Neuronal stem cell (in vitro differentiated cells): Measurements from ENCODE around the gene PACS2.

ENCODE experiments used
- DNase-seq: peaks from one replicate; pipeline ENCODE4 v3.0.0-alpha.2; 2013; ENCODE audit warnings: low spot score
- H2AFZ ChIP-seq: one replicate; pipeline ENCODE4 v1.6.1; 2013; ENCODE audit warnings: mild to moderate bottlenecking, low read length, inconsistent platforms
- H2AK5ac ChIP-seq: 2 replicates; pipeline ENCODE4 v1.6.1; 2013; ENCODE audit warnings: low read depth, mild to moderate bottlenecking, inconsistent platforms, low read length, moderate library complexity, mixed read lengths
- H2BK120ac ChIP-seq: 2 replicates; pipeline ENCODE4 v1.6.1; 2013; ENCODE audit warnings: low read depth, mild to moderate bottlenecking, inconsistent platforms, low read length, moderate library complexity, mixed read lengths
- H2BK12ac ChIP-seq: one replicate; pipeline ENCODE4 v1.6.1; 2013; ENCODE audit warnings: low read length, inconsistent platforms
- H2BK15ac ChIP-seq: 2 replicates; pipeline ENCODE4 v1.6.1; 2013; ENCODE audit warnings: mild to moderate bottlenecking, low read length, inconsistent platforms, mixed read lengths
- H2BK5ac ChIP-seq: one replicate; pipeline ENCODE4 v1.6.1; 2013; ENCODE audit warnings: inconsistent platforms, mild to moderate bottlenecking, low read length, moderate library complexity
- H3K14ac ChIP-seq: one replicate; pipeline ENCODE4 v1.6.1; 2013; ENCODE audit warnings: low read length, inconsistent platforms
- H3K18ac ChIP-seq: 2 replicates; pipeline ENCODE4 v1.6.1; 2013; ENCODE audit warnings: low read length, inconsistent platforms
- H3K23ac ChIP-seq: 2 replicates; pipeline ENCODE4 v1.6.1; 2013; ENCODE audit warnings: low read depth, mild to moderate bottlenecking, mixed read lengths, low read length, inconsistent platforms; ENCODE audit not compliant: poor library complexity
- H3K27ac ChIP-seq: replicated peaks from 3 replicates; pipeline ENCODE4 v1.5.1; 2013; ENCODE audit warnings: low read length, inconsistent platforms
- H3K27me3 ChIP-seq, 3 experiments: 2 replicates each; pipeline ENCODE4 v1.6.1; 2013; ENCODE audit warnings: low read length in 3 of 3, mild to moderate bottlenecking in 2 of 3, inconsistent platforms in 1 of 3, low read depth in 1 of 3, mixed read lengths in 1 of 3, moderate library complexity in 1 of 3; ENCODE audit not compliant: control insufficient read depth in 3 of 3, insufficient read depth in 3 of 3
- H3K36me3 ChIP-seq, 2 donors: replicated peaks in 1 of 2; 2 replicates each; pipeline ENCODE4 v1.6.1; 2013; ENCODE audit warnings: low read length in 2 of 2; ENCODE audit not compliant: control insufficient read depth in 2 of 2, insufficient read depth in 2 of 2
- H3K4ac ChIP-seq: 2 replicates; pipeline ENCODE4 v1.6.1; 2013; ENCODE audit warnings: inconsistent platforms, mild to moderate bottlenecking, low read length, moderate library complexity
- H3K4me1 ChIP-seq, 2 donors: 1 replicate in 1 of 2; 2 replicates in 1 of 2; pipeline ENCODE4 v1.6.1; 2013; ENCODE audit warnings: low read length in 2 of 2, low read depth in 1 of 2; ENCODE audit not compliant: control insufficient read depth in 2 of 2, insufficient read depth in 1 of 2
- H3K4me2 ChIP-seq: one replicate; pipeline ENCODE4 v1.6.1; 2013; ENCODE audit warnings: mild to moderate bottlenecking, low read length, inconsistent platforms; ENCODE audit not compliant: insufficient read depth, poor library complexity, severe bottlenecking
- H3K4me3 ChIP-seq, 2 donors: 2 replicates each; pipeline ENCODE4 v1.5.1; 2013; ENCODE audit warnings: low read length in 2 of 2, mild to moderate bottlenecking in 2 of 2, inconsistent platforms in 1 of 2, moderate library complexity in 1 of 2
- H3K79me1 ChIP-seq: one replicate; pipeline ENCODE4 v1.6.1; 2013; ENCODE audit warnings: low read depth, mild to moderate bottlenecking, inconsistent platforms, low read length, moderate library complexity
- H3K9ac ChIP-seq: one replicate; pipeline ENCODE4 v1.6.1; 2013; ENCODE audit warnings: mild to moderate bottlenecking, low read depth, low read length, inconsistent platforms; ENCODE audit not compliant: poor library complexity
- H3K9me3 ChIP-seq, 2 donors: replicated peaks in 1 of 2; 2 replicates each; pipeline versions ENCODE3 to v1.6.1; 2013; ENCODE audit warnings: low read length in 2 of 2, mild to moderate bottlenecking in 2 of 2, inconsistent platforms in 1 of 2, low read depth in 1 of 2, mixed read lengths in 1 of 2, moderate library complexity in 1 of 2; ENCODE audit not compliant: control insufficient read depth in 2 of 2, insufficient read depth in 1 of 2
- H4K8ac ChIP-seq: one replicate; pipeline ENCODE4 v1.6.1; 2013; ENCODE audit warnings: low read depth, mild to moderate bottlenecking, inconsistent platforms, low read length, moderate library complexity
- H4K91ac ChIP-seq: one replicate; pipeline ENCODE4 v1.6.1; 2013; ENCODE audit warnings: low read length, low read depth, mild to moderate bottlenecking, inconsistent platforms; ENCODE audit not compliant: poor library complexity
- WGBS, 2 donors: extraction: QIAGEN DNeasy Blood & Tissue Kit; methylation state at CpG; one replicate each; pipeline ENCODE4 v1.1.7; 2013; ENCODE audit warnings: missing lambda C conversion rate in 2 of 2, mixed read lengths in 1 of 2; ENCODE audit not compliant: insufficient read length in 2 of 2, insufficient replicate concordance in 1 of 2; ENCODE audit errors: extremely low coverage in 2 of 2; 5-methylcytosine and 5-hydroxymethylcytosine counted together

Gene PACS2

GRCh38 chr14:105394714-105395537, 80.4 kb downstream of the PACS2 start:
- no peak overlapping the region for H3K4me3 ChIP-seq
- H3K9me3 ChIP-seq = peaks cover 7 to 16% of the 10 kb centered on the region in 2 donors
- no peak overlapping the region for H3K9ac ChIP-seq
- H3K14ac ChIP-seq = no peak overlapping the region
- no peak overlapping the region for H4K91ac ChIP-seq
- no peak for DNase-seq
- H3K79me1 ChIP-seq = peaks cover 10% of the 10 kb centered on the region
- no peak overlapping the region for H3K23ac ChIP-seq
- no peaks in the 10 kb centered on the region for H3K27me3 ChIP-seq
- H3K4me1 ChIP-seq = peaks cover 4 to 7% of the 10 kb centered on the region in 2 donors
- H4K8ac ChIP-seq = no peak overlapping the region
- no peak overlapping the region for H3K4me2 ChIP-seq
- no peak overlapping the region for H2AK5ac ChIP-seq
- peaks cover 8 to 28% of the 10 kb centered on the region in 2 donors for H3K36me3 ChIP-seq
- H2BK12ac ChIP-seq = no peak overlapping the region
- no peak overlapping the region for H3K27ac ChIP-seq
- no peak overlapping the region for H2BK15ac ChIP-seq
- no CpG with 5 or more reads among the region's 25 CpGs for WGBS, 2 donors
- H2AFZ ChIP-seq = no peak overlapping the region
- no peak overlapping the region for H3K4ac ChIP-seq
- H3K18ac ChIP-seq = no peak overlapping the region
- no peak overlapping the region for H2BK5ac ChIP-seq
- no peak overlapping the region for H2BK120ac ChIP-seq

DNA sequence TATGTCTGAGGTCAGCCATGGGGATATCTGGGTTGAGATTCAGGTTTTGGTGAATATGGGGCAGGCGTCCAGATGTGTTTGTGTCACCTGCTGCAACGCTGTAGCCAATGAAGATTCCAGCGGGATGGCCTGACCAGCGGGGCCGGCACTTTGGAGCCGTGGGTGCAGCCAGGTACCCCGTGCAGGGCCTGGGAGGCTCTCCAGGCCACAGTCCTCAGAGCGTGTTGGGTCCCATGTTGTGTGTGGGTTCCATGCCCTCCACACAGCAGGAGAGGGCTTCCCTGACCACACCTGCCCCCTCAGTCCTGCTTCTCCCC, 80.9 kb downstream of the PACS2 start:
- Histone ChIP-seq H2BK15ac (no peak overlapping the region), H3K4me1 (peaks cover 4 to 7% of the 10 kb centered on the region in 2 donors)

GRCh38 chr14:105397350-105397931, 82.9 kb downstream of the PACS2 start:
- Histone ChIP-seq H3K79me1 (peaks cover 13% of the 10 kb centered on the region), H2BK15ac (peak overlapping the region; percentile 8), H2BK120ac (no peak overlapping the region), H3K18ac (peak overlapping the region; percentile 76), H2BK12ac (no peak overlapping the region), H3K36me3 (peaks cover 19 to 37% of the 10 kb centered on the region in 2 donors), H3K9ac (no peak overlapping the region), H2AK5ac (peak overlapping the region; percentile 23), H4K91ac (no peak overlapping the region), H3K4me3 (peak overlapping the region; percentile 52 to 79), H4K8ac (peak overlapping the region; percentile 96), H2AFZ (peak overlapping the region; percentile 97), H3K4ac (peak overlapping the region; percentile 59), H2BK5ac (no peak overlapping the region), H3K14ac (no peak overlapping the region), H3K4me1 (peaks cover 4 to 7% of the 10 kb centered on the region in 2 donors), H3K27ac (no peak overlapping the region), H3K23ac (no peak overlapping the region), H3K4me2 (no peak overlapping the region), H3K9me3 (peaks cover 27 to 29% of the 10 kb centered on the region in 2 donors), H3K27me3 (no peaks in the 10 kb centered on the region)
- DNase-seq = no peak
- no CpG with 5 or more reads among the region's 13 CpGs for WGBS, 2 donors

More for the DNA sequence above, 80.9 kb downstream of the PACS2 start:
- no peak overlapping the region for H3K18ac ChIP-seq
- H3K4me2 ChIP-seq = no peak overlapping the region
- H2AK5ac ChIP-seq = peak overlapping the region; percentile 52
- no peak overlapping the region for H4K91ac ChIP-seq
- peaks cover 14 to 33% of the 10 kb centered on the region in 2 donors for H3K36me3 ChIP-seq
- no peaks in the 10 kb centered on the region for H3K27me3 ChIP-seq
- no CpG with 5 or more reads among the region's 8 CpGs for WGBS, 2 donors
- H3K23ac ChIP-seq = peak overlapping the region; percentile 91
- no peak for DNase-seq
- peaks cover 12% of the 10 kb centered on the region for H3K79me1 ChIP-seq
- H3K4me3 ChIP-seq = no peak overlapping the region
- peaks cover 13 to 21% of the 10 kb centered on the region in 2 donors for H3K9me3 ChIP-seq
- no peak overlapping the region for H2BK120ac ChIP-seq
- H4K8ac ChIP-seq = no peak overlapping the region
- no peak overlapping the region for H2BK12ac ChIP-seq
- no peak overlapping the region for H3K4ac ChIP-seq
- H3K27ac ChIP-seq = no peak overlapping the region
- no peak overlapping the region for H3K9ac ChIP-seq
- H2AFZ ChIP-seq = no peak overlapping the region
- no peak overlapping the region for H2BK5ac ChIP-seq
- peak overlapping the region; percentile 71 for H3K14ac ChIP-seq

DNA sequence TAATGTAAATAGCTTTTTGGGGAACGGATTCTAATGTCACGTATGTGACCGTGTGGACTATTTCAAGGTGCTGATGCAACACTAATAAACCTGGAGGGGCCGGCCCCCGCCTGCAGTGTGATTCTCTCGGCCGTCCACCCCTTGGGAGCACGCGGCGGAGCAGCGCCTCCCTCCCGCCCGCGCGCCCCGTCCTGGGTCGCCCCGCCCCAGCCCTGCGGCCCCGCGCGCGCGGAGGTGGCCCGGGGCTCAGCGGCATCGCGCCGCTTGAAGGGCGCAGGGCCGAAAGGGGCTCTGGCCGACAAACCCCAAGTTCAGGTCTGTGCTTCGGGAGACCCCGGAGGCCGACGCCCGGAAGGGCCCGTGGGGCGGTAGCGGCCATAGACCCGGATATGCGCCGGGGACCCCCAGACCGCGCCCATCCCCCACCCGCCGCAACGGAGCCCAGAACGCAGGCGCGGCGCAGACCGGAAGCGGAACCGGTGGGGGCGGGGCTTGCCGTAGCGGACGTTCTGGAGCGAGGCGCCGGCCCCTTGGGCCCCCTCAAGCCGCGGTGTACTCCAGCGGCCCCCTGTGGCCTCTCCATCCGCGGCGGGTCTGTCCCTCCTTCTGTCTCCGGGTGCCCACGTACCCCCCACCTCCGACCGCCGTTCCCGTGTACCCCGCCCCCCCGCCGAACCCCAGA, 83.6 kb downstream of the PACS2 start, which contains the start of gene TEX22:
TSS of gene TEX22 (plus strand) at position 495 of the 682 bp plus-strand sequence. CDS start 803 bp downstream, outside the sequence.
- Histone ChIP-seq H4K8ac (peak within 1 kb of the TSS; percentile 98), H3K4me1 (peaks cover 4 to 7% of the 10 kb centered on the region in 2 donors), H3K27me3 (no peaks in the 10 kb centered on the region), H2AK5ac (peak within 1 kb of the TSS; percentile 100), H3K9ac (peak within 1 kb of the TSS; percentile 81), H3K9me3 (peaks cover 30 to 33% of the 10 kb centered on the region in 2 donors), H2BK15ac (peak within 1 kb of the TSS; percentile 92), H3K79me1 (peaks cover 9% of the 10 kb centered on the region), H4K91ac (peak within 1 kb of the TSS; percentile 85), H3K23ac (peak within 1 kb of the TSS; percentile 55), H3K36me3 (peaks cover 18 to 32% of the 10 kb centered on the region in 2 donors), H3K27ac (no peak within 1 kb of the TSS), H3K4me2 (peak within 1 kb of the TSS; percentile 94), H3K14ac (peak within 1 kb of the TSS; percentile 75), H3K4ac (peak within 1 kb of the TSS; percentile 98), H2BK120ac (peak within 1 kb of the TSS; percentile 17), H3K18ac (peak within 1 kb of the TSS; percentile 98), H2BK12ac (peak within 1 kb of the TSS; percentile 84), H3K4me3 (peak within 1 kb of the TSS; percentile 79 to 84), H2AFZ (peak within 1 kb of the TSS; percentile 97), H2BK5ac (peak within 1 kb of the TSS; percentile 95)
- WGBS, 2 donors = no CpG with 5 or more reads among the region's 77 CpGs
- DNase-seq = peak; percentile 39
